ENCODE results near the gene ECHDC3. TPM values are rescaled to one million over a fixed set of nuclear protein-coding genes. Genes with fewer than 3 reads are reported as not detected.

Gene ECHDC3
- total and polyA plus RNA-seq, 10 of the 15 experiments (the other 5 are each of a cell fraction or from before 2014, with no cell fraction given): 0.16 to 10.0 (median 6.0) TPM

DNA sequence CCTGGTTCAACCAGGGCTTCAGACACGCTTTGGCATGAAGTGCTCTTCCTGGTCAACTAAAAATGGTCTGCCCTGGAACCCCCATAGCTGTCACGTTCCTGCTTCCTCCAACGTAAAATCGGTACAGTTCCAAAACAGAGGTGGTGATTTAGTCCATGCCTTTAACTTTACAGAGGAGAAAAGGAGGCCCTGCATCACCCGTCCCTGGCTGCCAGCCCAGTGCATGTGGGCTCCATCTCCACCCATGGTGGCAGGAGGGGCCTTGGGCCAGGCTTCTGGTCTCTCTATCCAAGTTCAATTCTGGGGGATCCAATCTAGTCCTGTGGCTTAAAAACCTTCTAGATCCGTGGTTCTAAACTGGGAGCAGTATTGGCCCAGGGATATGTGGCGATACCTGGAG lies 18.7 kb downstream of the ECHDC3 start:
- no peaks in the 10 kb centered on the region for H3K36me3 ChIP-seq (ENCODE audit: control insufficient read depth in 2 of 2, insufficient read depth in 2 of 2, low read length in 1 of 2)
- 74% methylated on average over 7 of the region's 7 CpGs for WGBS (ENCODE audit: insufficient coverage, insufficient replicate concordance, low lambda C conversion rate, missing lambda C conversion rate)
- intact Hi-C loops (cut with micrococcal nuclease; ENCODE audit: unreplicated experiment): no loop called here
- H4K20me1 ChIP-seq (ENCODE audit: control insufficient read depth, insufficient read depth): no peaks in the 10 kb centered on the region
- no peak overlapping the region for H3K27ac ChIP-seq (ENCODE audit: control insufficient read depth, insufficient read depth)
- DNase-seq (ENCODE audit: low read depth, low spot score) (no peak), ATAC-seq (no peak), FAIRE-seq (no peak)
- no peak overlapping the region for H3K4me2 ChIP-seq (ENCODE audit: control insufficient read depth, insufficient read depth)
- TF ChIP-seq, protein P1, sequence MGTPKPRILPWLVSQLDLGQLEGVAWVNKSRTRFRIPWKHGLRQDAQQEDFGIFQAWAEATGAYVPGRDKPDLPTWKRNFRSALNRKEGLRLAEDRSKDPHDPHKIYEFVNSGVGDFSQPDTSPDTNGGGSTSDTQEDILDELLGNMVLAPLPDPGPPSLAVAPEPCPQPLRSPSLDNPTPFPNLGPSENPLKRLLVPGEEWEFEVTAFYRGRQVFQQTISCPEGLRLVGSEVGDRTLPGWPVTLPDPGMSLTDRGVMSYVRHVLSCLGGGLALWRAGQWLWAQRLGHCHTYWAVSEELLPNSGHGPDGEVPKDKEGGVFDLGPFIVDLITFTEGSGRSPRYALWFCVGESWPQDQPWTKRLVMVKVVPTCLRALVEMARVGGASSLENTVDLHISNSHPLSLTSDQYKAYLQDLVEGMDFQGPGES (IDR thresholded peaks at IDR 0.05): no peak
- TF ChIP-seq KLF5 (IDR thresholded peaks at IDR 0.05; ENCODE audit: partially characterized antibody): no peak
- TF ChIP-seq TAF1 (IDR thresholded peaks at IDR 0.05; ENCODE audit: borderline replicate concordance, low read depth, low read length): no peak
- no peak for TF ChIP-seq IRF4 (IDR thresholded peaks at IDR 0.05; ENCODE audit: low read depth, low read length)
- no peak for TF ChIP-seq FOXK2 (IDR thresholded peaks at IDR 0.05)
- TF ChIP-seq ZSCAN29 (IDR thresholded peaks at IDR 0.05): no peak
- TF ChIP-seq CBX3 (IDR thresholded peaks at IDR 0.05; ENCODE audit: borderline replicate concordance, low read depth): no peak
- no peak for TF ChIP-seq TBL1XR1 (IDR thresholded peaks at IDR 0.05; ENCODE audit: low read depth, low read length)
- no peak for TF ChIP-seq YBX1 (IDR thresholded peaks at IDR 0.05)
- TF ChIP-seq, protein P2, sequence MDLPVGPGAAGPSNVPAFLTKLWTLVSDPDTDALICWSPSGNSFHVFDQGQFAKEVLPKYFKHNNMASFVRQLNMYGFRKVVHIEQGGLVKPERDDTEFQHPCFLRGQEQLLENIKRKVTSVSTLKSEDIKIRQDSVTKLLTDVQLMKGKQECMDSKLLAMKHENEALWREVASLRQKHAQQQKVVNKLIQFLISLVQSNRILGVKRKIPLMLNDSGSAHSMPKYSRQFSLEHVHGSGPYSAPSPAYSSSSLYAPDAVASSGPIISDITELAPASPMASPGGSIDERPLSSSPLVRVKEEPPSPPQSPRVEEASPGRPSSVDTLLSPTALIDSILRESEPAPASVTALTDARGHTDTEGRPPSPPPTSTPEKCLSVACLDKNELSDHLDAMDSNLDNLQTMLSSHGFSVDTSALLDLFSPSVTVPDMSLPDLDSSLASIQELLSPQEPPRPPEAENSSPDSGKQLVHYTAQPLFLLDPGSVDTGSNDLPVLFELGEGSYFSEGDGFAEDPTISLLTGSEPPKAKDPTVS (IDR thresholded peaks at IDR 0.05; ENCODE audit: low read depth, low read length): no peak
- no peak for TF ChIP-seq IKZF1 (conservative IDR thresholded peaks at IDR 0.05)
- no peaks in the 10 kb centered on the region for H3K79me2 ChIP-seq (ENCODE audit: control insufficient read depth, insufficient read depth, low read length)
- no peak overlapping the region for H2AFZ ChIP-seq (ENCODE audit: control insufficient read depth, low read depth, low read length)
- ChIA-PET CTCF (interaction anchor here (0.6 to 8.8 kb wide), 4 partner anchors 22 to 246 kb away, joined by 3 to 125 read pairs (median 5); no protein-coding TSS in a partner anchor), RAD21 (ENCODE audit: unreplicated experiment) (interaction anchor here (4.5 kb wide), 1 partner anchor 246 kb away, joined by 56 read pairs; no protein-coding TSS in a partner anchor), SMC1A (ENCODE audit: uncharacterized antibody, unreplicated experiment) (interaction anchor here (0.6 to 2.5 kb wide), 3 partner anchors 22 to 246 kb away, joined by 3 to 14 read pairs (median 3); no protein-coding TSS in a partner anchor), POLR2A (no interaction called here)
- no peak overlapping the region for H3K9ac ChIP-seq (ENCODE audit: control insufficient read depth, insufficient read depth, low read length)
- peaks cover 7% of the 10 kb centered on the region for H3K4me1 ChIP-seq (ENCODE audit: control insufficient read depth, insufficient read depth, low read length)
- no peak overlapping the region for H3K4me3 ChIP-seq
- BruUV-seq (replicated peaks): no TSS peak
- H3K27me3 ChIP-seq (replicated peaks in 1 of 2; ENCODE audit: control insufficient read depth in 2 of 2, insufficient read depth in 2 of 2, low read length in 1 of 2): no peaks in the 10 kb centered on the region
- in situ Hi-C loops (cut with MboI): no loop called here
- H3K9me3 ChIP-seq (replicated peaks; ENCODE audit: control insufficient read depth, insufficient read depth, low read length): no peaks in the 10 kb centered on the region
